Measurements from ENCODE around the gene TBL1Y. TPM values are rescaled to one million over a fixed set of nuclear protein-coding genes. Genes with fewer than 3 reads are reported as not detected.
"Not testable (repeated sequence)": the region's sequence is repeated elsewhere in the genome, so short reads cannot be mapped to it uniquely, and the experiment has no call there.

Gene TBL1Y
- under 1 TPM in 2 of 3 donors, not detected in 1; 0.22 to 0.62 TPM for polyA plus RNA-seq

GRCh38 chrY:6910372-6911252, at the start of gene TBL1Y:
Gene TBL1Y, plus strand, starts transcription at chrY:6910697. Its CDS starts 114,388 bp downstream, at chrY:7025085.
- no peak within 1 kb of the TSS for H3K27ac ChIP-seq (ENCODE audit: low read depth, low read length)
- 0 to 1% methylated on average over 35 to 88 of the region's 91 CpGs; no CpG with 5 or more reads in 1 of the 3 donors for WGBS, 3 donors

DNA sequence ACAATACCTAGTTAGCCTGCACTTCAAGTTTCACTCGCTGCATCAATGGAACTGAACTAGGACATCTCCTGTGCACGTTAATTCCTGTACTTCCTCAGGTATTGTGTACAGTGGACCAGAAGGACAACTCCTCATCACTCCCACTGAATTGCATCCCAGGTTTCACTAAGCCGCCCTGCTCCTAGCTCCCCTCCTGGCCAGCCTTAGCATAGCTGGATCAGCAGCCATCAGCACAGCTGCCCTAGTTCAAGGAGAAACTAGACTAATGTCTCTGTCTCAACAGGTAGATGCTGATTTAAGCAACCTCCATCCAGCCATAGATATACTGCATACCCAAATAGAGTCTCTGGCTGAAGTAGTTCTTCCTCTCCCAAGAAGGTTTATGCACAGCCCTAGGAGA, 16.0 kb upstream of the TBL1Y start:
- no peak overlapping the region for H3K27ac ChIP-seq (ENCODE audit: low read depth, low read length)
- 51 to 60% methylated on average over 3 of the region's 3 CpGs; no CpG with 5 or more reads in 1 of the 3 donors for WGBS, 3 donors

DNA sequence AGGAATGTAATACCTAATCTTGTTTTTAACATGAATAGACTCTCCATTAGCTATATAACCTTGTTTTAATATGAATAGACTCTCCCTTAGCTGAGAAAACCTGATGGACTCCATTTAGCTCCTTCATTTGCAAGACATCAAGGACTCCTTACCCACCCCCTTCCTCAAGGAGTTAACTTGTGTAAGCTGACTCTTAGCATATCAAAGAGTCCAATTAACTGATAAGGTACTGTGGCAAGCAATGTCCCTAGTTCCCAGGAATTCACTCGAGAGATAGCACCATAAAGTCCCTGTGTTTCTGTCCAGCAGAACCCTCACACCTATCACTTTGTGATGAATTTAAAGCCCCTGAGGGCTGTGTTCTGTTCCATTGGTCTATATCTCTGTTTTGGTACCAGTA, 15.3 kb upstream of the TBL1Y start:
- 12 to 23% methylated on average over 1 of the region's 1 CpG; no CpG with 5 or more reads in 1 of the 3 donors for WGBS, 3 donors
- no peak overlapping the region for H3K27ac ChIP-seq (ENCODE audit: low read depth, low read length)

DNA sequence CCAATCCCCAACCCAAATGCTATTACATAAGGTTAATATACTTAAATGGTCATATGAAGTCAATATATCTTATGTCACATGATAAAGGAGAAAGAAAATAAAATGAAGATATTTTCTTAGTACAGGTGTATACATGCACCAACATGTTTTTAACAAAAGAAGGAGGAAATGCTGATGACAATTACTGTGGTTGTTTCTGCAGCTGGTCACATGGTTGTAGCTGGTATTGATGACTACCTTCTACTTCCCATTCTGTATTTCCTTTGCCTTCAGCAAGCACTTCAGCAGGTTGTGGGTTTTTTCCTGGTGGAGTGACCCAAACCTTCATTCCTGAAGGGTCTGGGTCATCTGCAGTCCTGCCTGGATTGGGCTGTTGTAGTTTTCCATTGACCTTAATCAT, 8.4 kb upstream of the TBL1Y start:
- H3K27ac ChIP-seq (ENCODE audit: low read depth, low read length) = not testable (repeated sequence)

- no peak overlapping the region for H3K27ac ChIP-seq (ENCODE audit: low read depth, low read length)
- 87 to 100% methylated on average over 1 of the region's 1 CpG; no CpG with 5 or more reads in 1 of the 3 donors for WGBS, 3 donors
Measured at GRCh38 chrY:6907591-6907990, 2.9 kb upstream of the TBL1Y start.

- 67 to 70% methylated on average over 6 of the region's 6 CpGs; no CpG with 5 or more reads in 1 of the 3 donors for WGBS, 3 donors
- not testable (repeated sequence) for H3K27ac ChIP-seq (ENCODE audit: low read depth, low read length)
Measured at GRCh38 chrY:6908021-6908420, 2.5 kb upstream of the TBL1Y start.

GRCh38 chrY:6909118-6909521, 1.4 kb upstream of the TBL1Y start:
- H3K27ac ChIP-seq (ENCODE audit: low read depth, low read length) = no peak overlapping the region
- WGBS, 3 donors = 0 to 2% methylated on average over 14 of the region's 14 CpGs; no CpG with 5 or more reads in 1 of the 3 donors

DNA sequence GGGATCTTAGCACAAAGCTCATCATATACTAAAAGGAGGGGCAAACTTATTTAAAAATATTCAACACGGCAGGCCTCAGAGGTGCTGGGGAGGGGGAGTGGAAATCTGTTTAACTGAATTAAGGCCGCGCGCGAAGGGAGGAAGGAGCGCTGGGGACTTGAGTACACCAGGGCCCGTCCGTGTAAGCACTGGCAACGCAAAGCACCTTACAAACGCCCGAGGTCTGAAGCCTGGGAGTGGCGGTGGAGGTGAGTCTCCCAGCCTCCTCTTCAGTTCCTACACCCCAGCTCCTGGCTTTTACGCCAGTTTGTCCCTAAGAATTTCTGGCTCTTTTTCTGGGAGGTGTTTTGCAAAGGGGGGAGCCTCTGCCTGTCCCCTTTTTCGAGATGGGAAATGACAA, 641 bp upstream of the TBL1Y start:
- WGBS, 3 donors = 0 to 3% methylated on average over 13 to 14 of the region's 14 CpGs; no CpG with 5 or more reads in 1 of the 3 donors
- H3K27ac ChIP-seq (ENCODE audit: low read depth, low read length) = no peak overlapping the region

DNA sequence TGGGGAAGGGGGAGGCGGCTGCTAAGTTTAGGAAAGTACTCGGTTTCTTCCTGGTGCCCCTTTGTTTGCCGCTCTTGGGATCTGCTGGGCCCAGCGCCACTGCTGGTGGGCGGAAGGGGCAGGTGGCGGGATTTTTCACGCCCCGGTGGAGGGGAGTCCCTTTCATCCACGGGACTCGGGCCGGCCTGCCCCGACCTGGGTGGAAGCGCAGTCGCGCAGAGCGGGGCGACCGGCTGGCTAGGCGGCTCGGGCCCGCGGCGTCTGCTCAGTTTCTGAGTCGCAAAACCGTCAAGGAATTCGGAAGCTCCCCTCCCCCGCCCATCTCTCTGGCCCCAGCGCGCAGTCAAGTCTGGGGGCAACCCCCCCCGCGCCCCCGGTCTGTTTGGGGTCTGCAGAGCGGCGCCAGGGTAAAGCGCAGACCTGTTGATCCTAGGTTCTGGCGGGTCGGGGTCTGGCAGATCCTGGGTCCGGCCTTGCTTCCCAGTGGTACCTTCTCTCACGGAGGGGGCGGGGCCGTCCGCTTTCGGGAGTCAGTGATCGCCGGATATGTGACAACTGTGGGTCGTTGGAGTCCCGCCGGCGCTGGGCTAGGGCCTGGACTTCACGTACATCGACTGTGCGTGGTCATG, 870 bp downstream of the TBL1Y start, which contains the start of gene AMELY:
Gene AMELY, minus strand, starts transcription at position 500 of the 629 bp plus-strand sequence. CDS start 39,144 bp downstream, outside the sequence.
- H3K27ac ChIP-seq (ENCODE audit: low read depth, low read length) = no peak within 1 kb of the TSS
- WGBS, 3 donors = 3% methylated on average over 23 to 52 of the region's 52 CpGs; no CpG with 5 or more reads in 1 of the 3 donors

DNA sequence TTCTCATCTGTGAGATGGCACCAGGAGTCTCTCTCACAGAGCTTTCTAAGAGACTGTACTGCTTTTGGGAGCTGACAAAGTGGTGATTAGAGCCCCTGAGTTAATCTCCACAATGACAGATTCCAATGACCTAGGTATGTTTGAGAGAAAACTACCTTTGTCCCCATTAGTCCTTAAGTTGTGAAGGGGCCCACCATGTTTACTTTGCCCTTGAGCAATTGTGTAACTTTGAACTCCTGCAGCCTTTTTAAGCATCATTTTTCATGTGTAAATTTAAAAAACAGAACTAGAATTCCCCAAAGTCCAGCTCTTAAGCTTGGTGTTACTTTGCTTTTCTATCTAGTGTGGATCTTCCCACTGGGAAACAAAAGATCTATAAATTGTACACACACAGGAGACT, 2.9 kb downstream of the TBL1Y start:
- no peak overlapping the region for H3K27ac ChIP-seq (ENCODE audit: low read depth, low read length)

DNA sequence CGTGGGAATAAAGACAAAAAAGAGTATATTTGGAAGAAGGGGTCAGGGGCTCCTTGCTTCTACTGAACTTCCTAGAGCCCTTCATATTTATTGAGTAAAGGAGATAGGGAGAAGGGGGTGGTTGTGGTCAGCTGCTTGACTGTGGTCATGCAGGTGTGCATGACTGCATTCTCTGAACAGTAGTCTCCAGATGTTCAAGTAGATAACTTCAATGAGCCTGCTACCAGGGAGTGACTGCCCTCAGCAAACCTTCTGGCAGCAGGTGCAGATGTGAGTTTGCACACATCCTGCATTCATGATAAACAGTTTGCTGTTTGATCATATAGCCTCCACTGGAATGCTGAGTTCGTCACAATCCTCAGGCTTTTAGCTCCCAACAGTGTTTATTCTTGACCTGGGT, 10.6 kb downstream of the TBL1Y start:
- no peak overlapping the region for H3K27ac ChIP-seq (ENCODE audit: low read depth, low read length)
- WGBS, 3 donors = 62 to 76% methylated on average over 2 of the region's 2 CpGs; no CpG with 5 or more reads in 1 of the 3 donors

GRCh38 chrY:6928265-6928664, 17.8 kb downstream of the TBL1Y start:
- H3K27ac ChIP-seq (ENCODE audit: low read depth, low read length) = no peak overlapping the region
- WGBS, 3 donors = 72% methylated on average over 4 of the region's 4 CpGs; no CpG with 5 or more reads in 1 of the 3 donors

- 78 to 80% methylated on average over 1 of the region's 1 CpG; no CpG with 5 or more reads in 1 of the 3 donors for WGBS, 3 donors
- no peak overlapping the region for H3K27ac ChIP-seq (ENCODE audit: low read depth, low read length)
Measured at GRCh38 chrY:6929237-6929636, 18.7 kb downstream of the TBL1Y start.

GRCh38 chrY:6931779-6932396, 21.4 kb downstream of the TBL1Y start:
- H3K27ac ChIP-seq (ENCODE audit: low read depth, low read length) = no peak overlapping the region
- WGBS, 3 donors = 35 to 76% methylated on average over 4 of the region's 4 CpGs; no CpG with 5 or more reads in 1 of the 3 donors

GRCh38 chrY:6935497-6935896, 25.0 kb downstream of the TBL1Y start:
- WGBS, 3 donors = 76 to 88% methylated on average over 2 of the region's 2 CpGs; no CpG with 5 or more reads in 1 of the 3 donors
- no peak overlapping the region for H3K27ac ChIP-seq (ENCODE audit: low read depth, low read length)

GRCh38 chrY:6947695-6948094, 37.2 kb downstream of the TBL1Y start:
- no peak overlapping the region for H3K27ac ChIP-seq (ENCODE audit: low read depth, low read length)

- 68 to 82% methylated on average over 13 of the region's 13 CpGs; no CpG with 5 or more reads in 1 of the 3 donors for WGBS, 3 donors
Measured at GRCh38 chrY:6948378-6948777, 37.9 kb downstream of the TBL1Y start.

DNA sequence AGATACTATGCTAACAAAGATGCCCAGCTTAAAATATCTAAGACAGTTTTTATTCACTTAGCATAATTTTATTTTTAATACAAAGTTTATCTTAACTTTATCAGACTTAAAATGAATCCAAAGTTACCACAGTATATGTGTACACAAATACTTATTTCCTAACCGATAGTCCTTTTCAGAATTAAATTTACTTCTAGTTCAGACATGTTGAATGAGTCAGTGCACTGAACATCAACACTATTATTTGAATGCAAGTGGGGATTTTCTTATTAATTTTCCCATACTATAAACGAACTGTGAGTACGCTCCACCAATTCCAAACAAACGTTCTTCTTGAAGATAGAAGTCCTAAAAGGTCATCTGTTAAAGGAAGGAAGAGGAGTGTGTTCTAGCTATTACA, 39.5 kb downstream of the TBL1Y start:
- no peak overlapping the region for H3K27ac ChIP-seq (ENCODE audit: low read depth, low read length)
- WGBS, 3 donors = 66 to 75% methylated on average over 4 of the region's 4 CpGs; no CpG with 5 or more reads in 1 of the 3 donors

More at GRCh38 chrY:6948378-6948777, 37.9 kb downstream of the TBL1Y start:
- no peak overlapping the region for H3K27ac ChIP-seq (ENCODE audit: low read depth, low read length)

- H3K27ac ChIP-seq (ENCODE audit: low read depth, low read length) = no peak overlapping the region
- WGBS, 3 donors = 2 to 4% methylated on average over 11 of the region's 11 CpGs; no CpG with 5 or more reads in 1 of the 3 donors
Measured at GRCh38 chrY:6964732-6965131, 54.2 kb downstream of the TBL1Y start.

Measured in adipose tissue (tissue), 3 donors.